GM12878 (cell line): Measurements from ENCODE around the gene DPF3. TPM values are rescaled to one million over a fixed set of nuclear protein-coding genes. Genes with fewer than 3 reads are reported as not detected.
A peak's percentile ranks its signal among the peaks of the same experiment; 100 is the strongest.

Experiments
- BHLHE40 ChIP-seq, 2 experiments: fragments of 450-650 bp in 1 of 2; IDR thresholded peaks; 2 replicates each; pipeline ENCODE4 v1.6.1; 2011 to 2017; ENCODE audit warnings: low read depth in 2 of 2, borderline replicate concordance in 1 of 2, improper control_type of control experiment in 1 of 2, low read length in 1 of 2, mild to moderate bottlenecking in 1 of 2
- CREM ChIP-seq: IDR thresholded peaks from 2 replicates; pipeline ENCODE4 v1.6.1; 2014; ENCODE audit warnings: antibody characterized with exemption, low read depth
- EZH2 ChIP-seq: IDR thresholded peaks from 2 replicates; pipeline ENCODE4 v1.6.1; 2012; ENCODE audit warnings: low read depth, mild to moderate bottlenecking, control low read depth, inconsistent platforms, low read length, borderline replicate concordance; ENCODE audit not compliant: control insufficient read depth
- FOS ChIP-seq: IDR thresholded peaks from 3 replicates; pipeline ENCODE4 v1.6.1; 2011; ENCODE audit warnings: borderline replicate concordance; ENCODE audit not compliant: insufficient read length; ENCODE audit errors: extremely low read depth
- IKZF1 ChIP-seq: fragments of 450-650 bp; conservative IDR thresholded peaks from 2 replicates; pipeline ENCODE4 v1.6.1; 2017; ENCODE audit warnings: antibody characterized with exemption, mild to moderate bottlenecking
- IKZF2 ChIP-seq, 2 experiments: fragments of 450-650 bp; IDR thresholded peaks; 2 replicates each; pipeline ENCODE4 v1.6.1; 2017; ENCODE audit warnings: mild to moderate bottlenecking in 2 of 2, moderate library complexity in 2 of 2
- KDM1A ChIP-seq: fragments of 200-600 bp; sonication (generic); IDR thresholded peaks from 2 replicates; pipeline ENCODE4 v1.6.1; 2016; ENCODE audit warnings: borderline replicate concordance
- MTA2 ChIP-seq: fragments of 450-650 bp; IDR thresholded peaks from 2 replicates; pipeline ENCODE4 v1.6.1; 2016; ENCODE audit warnings: low read depth, mild to moderate bottlenecking, moderate library complexity
- MTA3 ChIP-seq: IDR thresholded peaks from 2 replicates; pipeline ENCODE4 v1.6.1; 2012; ENCODE audit warnings: low read length, inconsistent platforms, borderline replicate concordance
- PRDM15 ChIP-seq: fragments of 450-650 bp; formaldehyde crosslinking; IDR thresholded peaks from 2 replicates; pipeline ENCODE4 v1.4.0; 2020; ENCODE audit warnings: mild to moderate bottlenecking, moderate library complexity
- RELA ChIP-seq: fragments of 450-650 bp; IDR thresholded peaks from 2 replicates; pipeline ENCODE4 v1.8.0; 2014; ENCODE audit warnings: borderline replicate concordance; ENCODE audit not compliant: partially characterized antibody
- REST ChIP-seq: IDR thresholded peaks from 2 replicates; pipeline ENCODE4 v1.6.1; 2012; ENCODE audit warnings: mild to moderate bottlenecking, low read depth, low read length
- SKIL ChIP-seq: fragments of 450-650 bp; IDR thresholded peaks from 2 replicates; pipeline ENCODE4 v1.6.1; 2017; ENCODE audit warnings: mild to moderate bottlenecking, low read depth, inconsistent platforms; ENCODE audit not compliant: poor library complexity, severe bottlenecking
- SREBF2 ChIP-seq: IDR thresholded peaks from 2 replicates; pipeline ENCODE4 v1.6.1; 2012; ENCODE audit warnings: mild to moderate bottlenecking, low read length
- TARDBP ChIP-seq: IDR thresholded peaks from 2 replicates; pipeline ENCODE4 v1.6.1; 2016; ENCODE audit warnings: borderline replicate concordance
- TBL1XR1 ChIP-seq: IDR thresholded peaks from 2 replicates; pipeline ENCODE4 v1.6.1; 2012; ENCODE audit warnings: low read depth, low read length, improper control_type of control experiment
- TCF7 ChIP-seq: IDR thresholded peaks from 2 replicates; pipeline ENCODE4 v1.6.1; 2014; ENCODE audit warnings: antibody characterized with exemption, borderline replicate concordance
- USF2 ChIP-seq: IDR thresholded peaks from 2 replicates; pipeline ENCODE4 v1.6.1; 2011; ENCODE audit warnings: low read depth, low read length, improper control_type of control experiment, borderline replicate concordance
- ZNF384 ChIP-seq: IDR thresholded peaks from 2 replicates; pipeline ENCODE4 v1.6.1; 2012; ENCODE audit warnings: low read depth, mild to moderate bottlenecking, low read length, improper control_type of control experiment, borderline replicate concordance
- ZSCAN29 ChIP-seq: fragments of 450-650 bp; IDR thresholded peaks from 2 replicates; pipeline ENCODE4 v1.6.1; 2017; ENCODE audit warnings: mild to moderate bottlenecking, moderate library complexity
- polyA plus RNA-seq, 11 experiments: library from polyadenylated mRNA; depleted of rRNA in 4 of 11; unstranded in 6 of 11; stranded (reverse) in 5 of 11; fragments of >200 nt; fragmentation: Nextera tagmentation in 4 of 11; fragmentation: Illumina TruSeq in 1 of 11; extraction: Ambion mirVana in 4 of 11; extraction: Trizol in 1 of 11; gene quantifications; 1 replicate in 1 of 11; 2 replicates in 10 of 11; pipeline versions ENCODE4 v1.2.1 to v1.2.3, GENCODE V29; 2011 to 2016; ENCODE audit warnings: inconsistent platforms in 2 of 11, missing spikeins in 2 of 11, low read depth in 1 of 11
- total RNA-seq, 4 experiments: library from RNA; depleted of rRNA in 3 of 4; stranded (reverse); fragments of >200 nt in 3 of 4; fragmentation: Illumina TruSeq in 1 of 4; extraction: Trizol in 1 of 4; gene quantifications; 2 replicates each; pipeline versions ENCODE4 v1.2.1 to v1.2.3, GENCODE V29; 2013 to 2021

The DPF3 gene
- total and polyA plus RNA-seq, 10 of the 15 experiments (the other 5 are each of a cell fraction or from before 2014, with no cell fraction given) = 0.69 to 8.0 (median 2.2) TPM

- TF ChIP-seq SKIL (no peak), USF2 (no peak), REST (no peak), FOS (peak; percentile 83), MTA3 (no peak), KDM1A (no peak), PRDM15 (CRISPR knock-in tag) (no peak), SREBF2 (no peak), TARDBP (no peak), RELA (no peak), TCF7 (no peak), MTA2 (no peak), ZNF384 (no peak), IKZF2 (IDR thresholded peaks at IDR 0.05) (no peak), CREM (peak; percentile 75), TBL1XR1 (no peak), BHLHE40 (IDR thresholded peaks at IDR 0.05; ENCODE audit: borderline replicate concordance in 1 of 2, low read depth in 2 of 2, low read length in 1 of 2) (peak; percentile 43 to 73; a peak in 3 of 4 replicates), ZSCAN29 (no peak), EZH2 (no peak), IKZF1 (no peak)
Measured at GRCh38 chr14:72926292-72927028, 32.6 kb upstream of the DPF3 start, which contains the start of gene DCAF4 (continued).
